ENCODE measurements around the gene LTBP1. TPM values are rescaled to one million over a fixed set of nuclear protein-coding genes. Genes with fewer than 3 reads are reported as not detected.

Gene LTBP1
- polyA plus RNA-seq, 1 experiment = 124 TPM

DNA sequence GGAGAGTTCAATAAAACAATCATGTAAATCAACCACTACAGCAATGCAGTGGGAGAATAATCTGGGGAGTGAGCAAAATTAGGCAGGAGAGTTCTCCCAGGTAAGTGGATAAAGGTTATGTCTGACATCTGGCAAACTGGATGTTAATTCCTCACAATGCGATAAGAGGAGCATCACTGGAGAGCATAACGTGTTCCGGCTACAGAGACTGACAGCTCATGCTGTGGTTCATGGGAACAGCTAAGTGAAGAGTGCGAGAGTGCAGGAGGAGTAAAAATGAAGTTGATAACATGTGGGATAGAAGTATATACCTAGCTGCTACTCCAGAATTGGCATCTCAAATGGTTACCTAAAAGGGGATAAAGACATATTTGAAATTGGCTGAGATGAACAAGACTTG lies 153.2 kb downstream of the LTBP1 start:
- H3K36me3 ChIP-seq (ENCODE audit: control insufficient read depth, insufficient read depth, low read length) = no peaks in the 10 kb centered on the region
- CTCF ChIA-PET = interaction anchor here (0.7 to 1.5 kb wide), 2 partner anchors 9 to 14 kb away, joined by 3 read pairs; no protein-coding TSS in a partner anchor
- POLR2A ChIA-PET = no interaction called here
- H3K4me3 ChIP-seq (ENCODE audit: low read depth, low read length) = no peak overlapping the region
- H3K27me3 ChIP-seq (ENCODE audit: control insufficient read depth, insufficient read depth, low read length) = no peaks in the 10 kb centered on the region
- no peak for TF ChIP-seq CTCF (IDR thresholded peaks at IDR 0.05; ENCODE audit: insufficient read depth, low read depth, low read length)
- DNase-seq (ENCODE audit: low read depth) = no peak

DNA sequence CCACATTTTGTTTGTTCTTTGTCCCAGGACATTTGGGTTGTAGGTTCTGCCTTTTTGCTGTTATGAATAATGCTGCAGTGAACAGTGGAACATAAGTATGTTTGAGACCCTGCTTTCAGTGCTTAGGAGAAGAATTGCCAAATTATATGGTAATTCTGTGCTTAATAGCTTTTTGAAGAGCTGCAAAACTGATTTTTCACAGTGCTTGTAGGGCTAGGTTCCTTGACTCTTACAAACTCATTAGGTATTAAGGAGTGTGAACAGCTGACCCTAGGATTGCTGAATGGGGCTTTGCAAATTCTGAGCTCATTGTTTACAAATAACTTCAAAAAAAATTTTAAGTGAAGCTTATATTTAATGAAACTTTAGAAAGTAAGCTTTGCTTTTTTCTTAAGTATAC lies 154.2 kb downstream of the LTBP1 start:
- DNase-seq (ENCODE audit: low read depth) = no peak
- Histone ChIP-seq H3K4me3 (ENCODE audit: low read depth, low read length) (no peak overlapping the region), H3K36me3 (ENCODE audit: control insufficient read depth, insufficient read depth, low read length) (no peaks in the 10 kb centered on the region), H3K27me3 (ENCODE audit: control insufficient read depth, insufficient read depth, low read length) (no peaks in the 10 kb centered on the region)
- ChIA-PET POLR2A (no interaction called here), CTCF (interaction anchor here (0.6 kb wide), 1 partner anchor 28 kb away, joined by 3 read pairs; no protein-coding TSS in a partner anchor)
- no peak for TF ChIP-seq CTCF (IDR thresholded peaks at IDR 0.05; ENCODE audit: insufficient read depth, low read depth, low read length)

DNA sequence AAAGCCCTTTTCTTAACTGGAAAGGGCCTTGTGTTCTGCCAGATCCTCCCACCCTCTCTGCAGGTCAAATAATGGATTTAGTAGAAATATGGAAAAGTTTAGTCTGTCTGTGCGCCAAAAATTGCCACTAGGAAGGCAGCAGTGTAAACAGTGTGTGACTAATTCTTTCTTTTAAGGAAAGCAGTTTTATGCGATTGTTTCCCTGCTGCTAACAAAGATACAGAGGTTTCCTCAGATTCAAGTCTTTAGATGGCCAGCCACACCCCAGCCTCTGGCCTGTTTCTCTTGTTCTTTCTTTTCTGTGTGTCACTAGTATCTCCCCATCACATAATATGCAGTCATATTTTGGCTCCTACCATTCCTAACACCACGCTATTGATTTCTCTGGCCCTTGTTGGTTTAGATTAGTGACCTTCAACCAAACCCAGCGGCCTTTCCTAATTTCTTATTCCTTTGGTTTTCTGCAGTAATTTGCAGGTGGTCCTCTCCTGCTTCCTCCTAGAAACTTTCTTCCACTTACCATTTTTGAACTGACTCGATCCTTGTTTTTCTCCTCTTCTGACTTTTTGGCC lies 157.4 kb downstream of the LTBP1 start:
- CTCF ChIA-PET = no interaction called here
- no peak for TF ChIP-seq CTCF (IDR thresholded peaks at IDR 0.05; ENCODE audit: insufficient read depth, low read depth, low read length)
- DNase-seq (ENCODE audit: low read depth) = no peak
- POLR2A ChIA-PET = no interaction called here
- no peaks in the 10 kb centered on the region for H3K36me3 ChIP-seq (ENCODE audit: control insufficient read depth, insufficient read depth, low read length)
- no peaks in the 10 kb centered on the region for H3K27me3 ChIP-seq (ENCODE audit: control insufficient read depth, insufficient read depth, low read length)
- no peak overlapping the region for H3K4me3 ChIP-seq (ENCODE audit: low read depth, low read length)

GRCh38 chr2:33104726-33105125 lies 158.0 kb downstream of the LTBP1 start:
- Histone ChIP-seq H3K36me3 (ENCODE audit: control insufficient read depth, insufficient read depth, low read length) (no peaks in the 10 kb centered on the region), H3K27me3 (ENCODE audit: control insufficient read depth, insufficient read depth, low read length) (no peaks in the 10 kb centered on the region), H3K4me3 (ENCODE audit: low read depth, low read length) (no peak overlapping the region)
- DNase-seq (ENCODE audit: low read depth) = no peak
- CTCF ChIA-PET = no interaction called here
- POLR2A ChIA-PET = no interaction called here
- no peak for TF ChIP-seq CTCF (IDR thresholded peaks at IDR 0.05; ENCODE audit: insufficient read depth, low read depth, low read length)

GRCh38 chr2:33106115-33106514 lies 159.4 kb downstream of the LTBP1 start:
- Histone ChIP-seq H3K36me3 (ENCODE audit: control insufficient read depth, insufficient read depth, low read length) (no peaks in the 10 kb centered on the region), H3K27me3 (ENCODE audit: control insufficient read depth, insufficient read depth, low read length) (no peaks in the 10 kb centered on the region), H3K4me3 (ENCODE audit: low read depth, low read length) (no peak overlapping the region)
- no peak for TF ChIP-seq CTCF (IDR thresholded peaks at IDR 0.05; ENCODE audit: insufficient read depth, low read depth, low read length)
- ChIA-PET POLR2A (no interaction called here), CTCF (no interaction called here)
- no peak for DNase-seq (ENCODE audit: low read depth)

Measured in BJ (cell line).